T-helper 1 cell treated with Interleukin-12 subunit alpha and Interleukin-12 subunit beta and Interleukin-4 antibody, amounts not matched to agents 30 ng/mL and 1 ng/mL, for 36 hours (primary cell): ENCODE results near the gene C9orf152. TPM values are rescaled to one million over a fixed set of nuclear protein-coding genes. Genes with fewer than 3 reads are reported as not detected.

Source experiments
- total RNA-seq: library from RNA; stranded (reverse); gene quantifications from 2 replicates; pipeline ENCODE4 v1.2.3, GENCODE V29; 2022

The C9orf152 gene
- total RNA-seq, 1 donor from 2014 or later: not detected

Other genes with a start within 250 kb of the C9orf152 start
- gene TXN, start 48.3 kb upstream of the C9orf152 start, total RNA-seq: 326 and 327 TPM in 2 replicates
- not detected in 2 replicates for gene TXNDC8, start 129.7 kb upstream of the C9orf152 start, total RNA-seq